ENCODE measurements around the gene FGFRL1. TPM values are rescaled to one million over a fixed set of nuclear protein-coding genes. Genes with fewer than 3 reads are reported as not detected.

FGFRL1 gene
- total RNA-seq, 1 donor from 2014 or later: 59.8 TPM

- peak overlapping the region; percentile 77 for H3K27ac Mint-ChIP-seq (ENCODE audit: unreplicated experiment)
- no peak for DNase-seq (ENCODE audit: extremely low spot score, unreplicated experiment)
- peaks cover 49% of the 10 kb centered on the region for H3K4me1 Mint-ChIP-seq (ENCODE audit: unreplicated experiment)
- TF ChIP-seq CTCF (IDR thresholded peaks at IDR 0.05): no peak
- H3K36me3 Mint-ChIP-seq (ENCODE audit: unreplicated experiment): no peaks in the 10 kb centered on the region
- no peaks in the 10 kb centered on the region for H3K27me3 Mint-ChIP-seq (ENCODE audit: unreplicated experiment)
- no peaks in the 10 kb centered on the region for H3K9me3 Mint-ChIP-seq (ENCODE audit: unreplicated experiment)
- no peak overlapping the region for H3K4me3 Mint-ChIP-seq (ENCODE audit: unreplicated experiment)
Measured at GRCh38 chr4:1038948-1039492, 27.6 kb downstream of the FGFRL1 start.

GRCh38 chr4:1039493-1040343, 28.3 kb downstream of the FGFRL1 start:
- H3K36me3 Mint-ChIP-seq (ENCODE audit: unreplicated experiment): no peaks in the 10 kb centered on the region
- no peak for DNase-seq (ENCODE audit: extremely low spot score, unreplicated experiment)
- H3K27me3 Mint-ChIP-seq (ENCODE audit: unreplicated experiment): no peaks in the 10 kb centered on the region
- no peaks in the 10 kb centered on the region for H3K9me3 Mint-ChIP-seq (ENCODE audit: unreplicated experiment)
- no peak overlapping the region for H3K4me3 Mint-ChIP-seq (ENCODE audit: unreplicated experiment)
- peaks cover 56% of the 10 kb centered on the region for H3K4me1 Mint-ChIP-seq (ENCODE audit: unreplicated experiment)
- peak overlapping the region; percentile 77 for H3K27ac Mint-ChIP-seq (ENCODE audit: unreplicated experiment)
- no peak for TF ChIP-seq CTCF (IDR thresholded peaks at IDR 0.05)

- H3K36me3 Mint-ChIP-seq (ENCODE audit: unreplicated experiment): no peaks in the 10 kb centered on the region
- H3K4me1 Mint-ChIP-seq (ENCODE audit: unreplicated experiment): peaks cover 57% of the 10 kb centered on the region
- no peak overlapping the region for H3K4me3 Mint-ChIP-seq (ENCODE audit: unreplicated experiment)
- H3K27ac Mint-ChIP-seq (ENCODE audit: unreplicated experiment): peak overlapping the region; percentile 72
- TF ChIP-seq CTCF (IDR thresholded peaks at IDR 0.05): no peak
- no peaks in the 10 kb centered on the region for H3K27me3 Mint-ChIP-seq (ENCODE audit: unreplicated experiment)
- no peaks in the 10 kb centered on the region for H3K9me3 Mint-ChIP-seq (ENCODE audit: unreplicated experiment)
- DNase-seq (ENCODE audit: extremely low spot score, unreplicated experiment): no peak
Measured at GRCh38 chr4:1040344-1041146, 29.1 kb downstream of the FGFRL1 start.

GRCh38 chr4:1041147-1041935, 29.9 kb downstream of the FGFRL1 start:
- Mint-ChIP-seq H3K4me3 (ENCODE audit: unreplicated experiment) (peak overlapping the region; percentile 48), H3K9me3 (ENCODE audit: unreplicated experiment) (no peaks in the 10 kb centered on the region), H3K27ac (ENCODE audit: unreplicated experiment) (peak overlapping the region; percentile 95), H3K27me3 (ENCODE audit: unreplicated experiment) (no peaks in the 10 kb centered on the region), H3K4me1 (ENCODE audit: unreplicated experiment) (peaks cover 57% of the 10 kb centered on the region), H3K36me3 (ENCODE audit: unreplicated experiment) (no peaks in the 10 kb centered on the region)
- no peak for TF ChIP-seq CTCF (IDR thresholded peaks at IDR 0.05)
- no peak for DNase-seq (ENCODE audit: extremely low spot score, unreplicated experiment)
